Fibroblast of skin of right quadriceps (primary cell): ENCODE measurements around the gene DOCK1.
"Not testable (repeated sequence)": the region's sequence is repeated elsewhere in the genome, so short reads cannot be mapped to it uniquely, and the experiment has no call there.

Experiments used
- DNase-seq: peaks from one replicate; pipeline ENCODE4 v3.0.0-alpha.2; 2013

DOCK1 gene

DNA sequence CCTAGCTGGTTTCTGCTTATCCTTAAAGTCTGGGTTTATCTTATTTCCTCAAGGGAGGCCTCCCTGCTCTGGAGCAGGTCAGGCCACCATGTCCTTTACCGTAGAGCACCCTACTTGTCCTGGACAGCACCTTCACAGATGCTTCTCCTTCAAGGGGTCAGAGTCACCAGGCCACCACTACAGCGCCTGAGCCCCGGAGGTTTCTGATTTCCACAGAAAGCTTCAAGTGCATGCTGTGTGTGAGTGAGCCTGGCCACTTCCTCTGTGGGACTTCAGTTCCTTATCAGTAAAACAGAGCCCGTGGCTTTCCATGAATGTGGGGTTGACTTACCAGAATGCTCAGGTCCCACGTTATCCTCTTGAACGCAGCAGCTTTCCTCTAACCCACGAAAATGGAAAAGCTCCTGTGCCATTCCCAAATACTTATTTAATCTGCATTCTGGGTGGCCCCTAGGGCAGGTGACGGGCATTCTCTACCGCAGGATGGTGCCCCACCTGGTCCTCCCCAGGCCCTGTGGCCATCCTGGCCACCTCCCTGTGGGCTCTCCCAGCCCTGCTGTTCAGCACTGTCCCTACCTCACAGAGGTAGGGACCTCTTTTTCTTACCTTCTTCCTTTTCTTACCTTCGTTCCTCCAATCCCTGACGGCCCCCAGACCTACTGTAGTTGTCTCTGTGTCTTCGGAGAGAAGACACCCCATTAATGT is 1.4 kb upstream of the DOCK1 start:
- no peak for DNase-seq

- no peak for DNase-seq
Measured at GRCh38 chr10:126904516-126904817, 761 bp upstream of the DOCK1 start.

DNA sequence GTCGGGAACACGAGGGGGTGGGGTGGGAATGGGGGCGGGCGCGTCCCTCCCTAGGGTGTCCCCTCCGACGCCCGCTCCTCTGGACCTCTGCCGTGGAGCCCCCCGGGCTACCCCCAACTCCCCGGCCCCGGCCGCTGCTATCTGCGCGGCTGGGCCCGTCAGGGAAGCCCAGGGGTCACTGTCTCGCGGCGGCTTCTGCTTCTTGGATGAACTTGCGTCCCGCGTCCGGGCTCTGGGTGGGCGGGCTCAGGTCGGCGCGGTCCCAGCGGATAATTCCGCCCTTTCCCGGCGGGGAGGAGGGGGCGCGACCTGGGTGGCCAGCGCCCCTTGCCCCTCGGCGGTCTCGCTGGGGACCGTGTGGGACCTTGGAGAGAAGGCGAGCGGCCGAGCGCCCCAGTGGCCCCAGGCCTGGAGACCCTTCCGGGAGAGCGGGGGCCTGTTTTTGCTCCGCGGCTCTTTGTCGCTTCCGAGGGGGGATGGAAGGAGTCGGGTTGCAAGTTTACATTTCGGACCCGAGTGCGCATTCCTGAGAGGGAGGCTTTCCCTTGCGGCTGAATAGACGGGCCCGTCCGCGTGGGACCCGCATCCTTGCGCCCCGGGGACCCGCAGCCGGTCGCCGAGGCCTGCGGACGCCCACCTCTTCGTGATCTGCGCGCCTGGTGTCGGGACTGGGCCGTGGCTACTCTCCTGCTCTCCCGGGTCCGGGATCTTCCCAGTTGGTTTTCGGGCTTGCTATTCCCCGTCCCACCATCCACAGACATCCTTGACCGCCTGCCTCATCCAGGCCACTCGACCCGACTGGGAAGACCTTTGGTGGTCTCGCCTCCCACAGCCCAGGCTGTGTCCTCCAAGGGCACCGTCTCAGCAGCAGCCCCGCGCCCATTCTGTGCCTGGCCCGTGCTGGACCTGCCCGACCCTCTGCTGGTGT is 812 bp downstream of the DOCK1 start:
- peak; percentile 60 for DNase-seq

GRCh38 chr10:126906704-126907422 is 1.6 kb downstream of the DOCK1 start:
- no peak for DNase-seq

- no peak for DNase-seq
Measured at GRCh38 chr10:126907423-126907970, 2.3 kb downstream of the DOCK1 start.

DNA sequence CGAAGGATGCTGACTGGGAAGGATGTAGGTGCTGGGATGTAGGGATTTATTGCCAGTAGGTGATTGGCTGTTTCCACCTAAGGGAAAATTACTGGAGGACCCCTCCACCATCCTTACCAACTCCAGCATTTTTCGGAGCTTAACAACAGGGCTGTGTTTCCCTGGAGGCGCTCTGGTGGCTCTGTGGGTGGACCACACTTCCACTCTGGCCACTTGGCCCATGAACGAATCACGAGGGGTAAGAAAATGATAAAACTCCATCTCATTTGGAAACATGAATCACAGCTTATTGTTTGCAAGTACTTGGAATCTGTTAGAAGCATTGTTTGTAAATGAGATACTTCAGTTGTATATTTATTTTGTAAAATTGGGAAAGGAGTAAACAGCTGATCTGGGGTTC is 3.0 kb downstream of the DOCK1 start:
- no peak for DNase-seq

GRCh38 chr10:126908729-126909128 is 3.5 kb downstream of the DOCK1 start:
- no peak for DNase-seq

GRCh38 chr10:126909147-126909546 is 3.9 kb downstream of the DOCK1 start:
- no peak for DNase-seq

- no peak for DNase-seq
Measured at GRCh38 chr10:126910196-126910595, 5.0 kb downstream of the DOCK1 start.

DNA sequence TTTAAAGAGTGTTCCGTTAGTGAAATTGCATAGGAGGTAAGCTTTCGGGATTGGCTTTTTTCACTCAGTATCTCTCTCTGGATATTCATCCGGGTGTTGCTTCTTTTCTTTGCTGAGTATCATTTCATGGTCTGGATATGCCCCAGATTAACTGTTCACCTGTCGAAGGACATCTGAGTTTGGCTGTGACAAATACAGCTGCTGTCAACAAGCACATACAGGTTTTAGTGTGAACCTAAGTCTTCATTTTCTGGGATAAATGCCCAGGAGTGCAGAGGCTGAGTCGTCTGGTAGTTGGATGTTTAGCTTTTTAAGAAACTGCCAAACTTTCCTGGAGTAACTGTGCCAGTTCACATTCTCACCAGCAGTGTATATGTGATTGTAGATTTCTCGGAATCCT is 5.6 kb downstream of the DOCK1 start:
- no peak for DNase-seq

- DNase-seq, result no peak
Measured at GRCh38 chr10:126911301-126911700, 6.1 kb downstream of the DOCK1 start.

GRCh38 chr10:126913316-126913715 is 8.1 kb downstream of the DOCK1 start:
- no peak for DNase-seq

- no peak for DNase-seq
Measured at GRCh38 chr10:126914561-126914960, 9.3 kb downstream of the DOCK1 start.

DNA sequence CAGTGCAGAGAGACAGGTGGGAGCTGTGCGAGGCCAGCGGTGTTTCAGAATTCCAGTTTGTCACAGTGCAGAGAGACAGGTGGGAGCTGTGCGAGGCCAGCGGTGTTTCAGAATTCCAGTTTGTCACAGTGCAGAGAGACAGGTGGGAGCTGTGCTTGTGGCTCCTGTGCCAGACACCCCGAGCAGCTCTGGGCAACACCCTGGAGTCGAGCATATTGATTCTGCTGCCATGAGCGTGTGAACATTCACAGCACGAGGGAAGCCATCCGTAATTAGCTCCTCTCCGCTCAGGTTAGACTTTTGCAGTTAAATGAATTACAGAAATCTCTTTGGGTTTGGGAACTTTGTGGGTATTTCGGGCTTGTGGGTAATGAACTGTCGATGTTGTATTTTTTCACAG is 11.7 kb downstream of the DOCK1 start:
- not testable (repeated sequence) for DNase-seq

GRCh38 chr10:126917375-126917774 is 12.1 kb downstream of the DOCK1 start:
- no peak for DNase-seq

DNA sequence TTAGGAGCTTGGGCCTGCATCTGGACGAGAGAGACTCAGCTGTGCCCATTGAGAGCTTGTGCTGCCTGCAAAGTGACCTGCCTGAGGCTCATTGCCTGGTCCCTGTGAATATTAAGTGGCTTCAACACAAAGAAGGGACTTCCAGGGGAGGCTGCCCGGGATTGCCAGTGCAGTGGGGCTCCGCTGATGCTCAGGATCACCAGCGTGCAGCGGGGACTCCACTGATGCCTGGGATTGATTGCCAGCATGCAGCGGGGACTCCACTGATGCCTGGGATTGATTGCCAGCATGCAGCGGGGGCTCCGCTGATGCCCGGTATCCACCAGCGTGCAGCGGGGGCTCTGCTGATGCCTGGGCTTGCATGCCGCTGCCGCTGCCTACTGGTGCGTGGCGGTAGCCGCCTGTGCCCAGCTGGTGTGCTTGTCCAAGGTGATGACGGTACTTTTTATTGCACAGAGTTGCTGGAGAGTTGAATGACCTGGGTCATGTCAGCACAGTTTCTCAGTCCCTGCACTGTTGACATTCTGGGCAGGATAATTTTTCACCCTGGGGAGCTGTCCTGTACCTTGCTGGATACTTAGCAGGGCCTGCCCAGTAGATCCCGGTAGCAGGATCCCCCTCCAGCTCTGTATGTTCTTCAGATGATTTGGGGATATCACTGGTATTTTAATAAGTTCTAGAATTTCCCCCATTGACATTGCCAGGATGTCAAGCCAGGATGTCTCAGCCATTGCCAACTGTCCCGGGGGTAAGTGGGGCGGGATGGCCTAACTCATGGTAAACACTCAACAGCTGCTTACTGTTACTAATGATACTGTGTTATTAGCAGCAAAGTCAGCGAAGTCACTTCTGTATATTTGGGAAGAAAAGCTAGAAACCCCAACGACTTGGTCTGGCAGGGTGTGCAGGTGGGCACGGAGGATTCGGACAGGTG is 13.0 kb downstream of the DOCK1 start:
- no peak for DNase-seq

DNA sequence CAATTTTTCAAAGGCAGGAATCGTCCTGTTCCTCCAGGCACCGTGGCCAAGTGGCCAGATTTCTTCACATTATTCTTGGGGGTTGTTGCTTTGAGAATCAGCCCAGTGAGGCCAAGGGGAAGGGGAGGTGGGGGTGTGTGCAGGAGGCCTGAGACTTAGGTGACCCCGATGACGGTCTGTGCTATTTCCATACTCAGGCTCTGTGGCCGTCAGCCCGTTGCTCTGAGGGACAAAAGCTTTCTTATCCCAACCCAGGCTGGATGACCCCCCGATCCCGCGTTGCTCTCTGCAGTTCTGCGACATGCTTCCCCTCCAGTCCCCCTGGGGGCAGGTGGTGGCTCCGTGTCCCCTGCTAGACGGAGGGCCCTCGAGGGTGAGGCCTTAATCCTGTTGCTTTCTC is 14.2 kb downstream of the DOCK1 start:
- no peak for DNase-seq

DNA sequence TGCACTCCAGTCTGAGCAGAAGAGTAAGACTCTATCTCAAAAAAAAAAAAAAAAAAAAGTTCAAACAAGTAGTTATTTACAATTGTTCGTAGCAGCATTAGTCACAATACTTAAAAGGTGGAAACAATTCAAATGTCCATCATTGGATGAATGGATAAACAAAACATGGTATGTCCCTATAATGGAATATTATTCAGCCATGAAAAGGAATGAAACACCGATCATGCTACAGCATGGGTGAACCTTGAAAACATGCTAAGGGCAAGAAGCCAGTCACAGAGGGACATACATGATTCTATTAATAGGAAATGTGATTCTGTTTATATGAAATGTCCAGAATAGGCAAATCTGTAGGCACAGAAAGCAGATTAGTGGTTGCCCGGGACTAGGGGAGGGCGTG is 15.9 kb downstream of the DOCK1 start:
- no peak for DNase-seq

DNA sequence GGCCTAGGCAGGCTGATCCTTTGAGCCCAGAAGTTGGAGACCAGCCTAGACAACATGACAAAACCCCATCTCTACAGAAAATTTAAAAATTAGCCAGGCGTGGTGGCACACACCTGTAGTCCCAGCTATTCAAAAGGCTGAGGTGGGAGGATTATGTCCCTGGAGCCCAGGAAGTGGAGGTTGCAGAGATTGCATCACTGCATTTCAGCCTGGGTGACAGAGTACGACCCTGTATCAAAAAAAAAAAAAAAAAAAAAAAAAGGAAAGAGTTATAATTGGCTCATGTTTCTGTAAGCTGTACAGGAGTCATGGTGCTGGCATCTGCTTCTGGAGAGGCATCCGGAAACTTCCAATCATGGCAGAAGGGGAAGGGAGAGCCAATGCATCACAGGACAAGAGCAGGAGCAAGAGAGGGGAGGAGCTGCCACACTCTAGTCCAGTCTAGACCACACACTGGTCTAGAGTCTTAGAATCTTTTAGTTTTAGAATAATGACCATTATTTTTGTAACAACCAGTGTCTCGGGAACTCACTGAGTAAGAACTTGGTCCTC is 16.8 kb downstream of the DOCK1 start:
- peak; percentile 63 for DNase-seq

DNA sequence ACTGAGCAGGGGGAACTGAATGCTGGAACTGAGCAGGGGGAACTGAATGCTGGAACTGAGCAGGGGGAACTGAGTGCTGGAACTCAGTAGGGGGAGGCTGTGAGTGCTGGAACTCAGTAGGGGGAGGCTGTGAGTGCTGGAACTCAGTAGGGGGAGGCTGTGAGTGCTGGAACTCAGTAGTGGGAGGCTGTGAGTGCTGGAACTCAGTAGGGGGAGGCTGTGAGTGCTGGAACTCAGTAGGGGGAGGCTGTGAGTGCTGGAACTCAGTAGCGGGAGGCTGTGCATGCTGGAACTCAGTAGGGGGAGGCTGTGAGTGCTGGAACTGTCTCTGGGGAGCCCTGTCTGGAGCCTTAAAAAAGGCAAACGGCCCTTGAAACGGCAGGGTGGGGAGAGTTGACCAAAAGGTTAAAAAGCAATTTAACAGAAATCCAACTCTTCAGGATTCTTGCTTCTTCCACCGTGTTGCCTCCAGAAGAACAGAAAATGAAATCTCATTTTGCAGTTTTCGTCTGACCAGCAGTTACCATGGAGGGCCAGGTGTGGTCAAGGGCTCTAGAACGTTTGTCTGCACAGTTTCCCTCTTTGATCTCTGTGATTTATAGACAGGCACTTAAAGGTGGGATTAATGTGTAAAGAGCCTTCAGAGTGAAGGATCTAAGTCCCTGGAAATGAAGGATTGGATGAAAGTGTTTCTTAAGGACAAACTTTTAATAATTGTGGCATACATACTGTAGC is 19.1 kb downstream of the DOCK1 start:
- no peak for DNase-seq

DNA sequence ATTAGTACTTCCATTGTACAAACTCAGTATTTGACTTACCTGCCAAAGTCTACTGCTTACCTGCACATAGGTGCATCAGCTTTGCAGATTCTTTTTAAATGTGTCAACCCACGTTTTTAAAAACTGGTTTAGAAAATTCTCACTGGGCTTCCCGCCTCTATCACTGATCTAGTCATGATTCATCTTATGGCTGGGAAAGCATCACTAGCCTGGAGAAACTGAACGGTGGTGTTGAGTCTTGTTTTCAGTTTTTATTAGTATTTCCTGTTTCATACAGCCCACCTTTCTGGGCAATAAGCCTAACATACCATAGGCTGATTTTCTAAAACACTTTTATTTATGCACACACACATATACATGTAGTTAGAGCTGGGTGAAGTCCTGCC is 19.7 kb downstream of the DOCK1 start:
- DNase-seq, result peak; percentile 39
